Osteoblast (primary cell): ENCODE results near the gene CCDC192. TPM values are rescaled to one million over a fixed set of nuclear protein-coding genes. Genes with fewer than 3 reads are reported as not detected.

ENCODE experiments used
- DNase-seq: peaks from one replicate; pipeline ENCODE4 v3.0.0; 2011; ENCODE audit warnings: low spot score, mixed read lengths; ENCODE audit not compliant: insufficient read length; ENCODE audit errors: missing footprints
- H2AFZ ChIP-seq: 2 replicates; pipeline ENCODE4 v1.6.0; 2011; ENCODE audit warnings: mild to moderate bottlenecking, low read length
- H3K27ac ChIP-seq: 2 replicates; pipeline ENCODE4 v1.5.1; 2011; ENCODE audit warnings: mild to moderate bottlenecking, low read depth, low read length, moderate library complexity
- H3K27me3 ChIP-seq: 2 replicates; pipeline ENCODE4 v1.6.0; 2012; ENCODE audit warnings: mild to moderate bottlenecking, control low read depth, inconsistent platforms, low read length, moderate library complexity; ENCODE audit not compliant: insufficient read depth
- H3K36me3 ChIP-seq: 2 replicates; pipeline ENCODE4 v1.5.1; 2011; ENCODE audit warnings: mild to moderate bottlenecking, low read length, control low read depth, moderate library complexity; ENCODE audit not compliant: insufficient read depth
- H3K4me1 ChIP-seq: 2 replicates; pipeline ENCODE4 v1.5.1; 2011; ENCODE audit warnings: mild to moderate bottlenecking, low read length, control low read depth, moderate library complexity; ENCODE audit not compliant: insufficient read depth
- H3K4me2 ChIP-seq: 2 replicates; pipeline ENCODE4 v1.6.0; 2011; ENCODE audit warnings: mild to moderate bottlenecking, low read length; ENCODE audit not compliant: insufficient read depth
- H3K4me3 ChIP-seq: fragments of 200-600 bp; sonication (generic); 3 replicates; pipeline ENCODE4 v1.5.1; 2012; ENCODE audit warnings: mild to moderate bottlenecking, low read length, inconsistent platforms; ENCODE audit not compliant: insufficient read depth
- H3K79me2 ChIP-seq: 2 replicates; pipeline ENCODE4 v1.6.0; 2012; ENCODE audit warnings: mild to moderate bottlenecking, low read length, control low read depth, inconsistent platforms; ENCODE audit not compliant: insufficient read depth
- H3K9me3 ChIP-seq: 2 replicates; pipeline ENCODE4 v1.5.1; 2011; ENCODE audit warnings: low read depth, low read length, control low read depth
- H4K20me1 ChIP-seq: 2 replicates; pipeline ENCODE4 v1.6.0; 2012; ENCODE audit warnings: mild to moderate bottlenecking, low read length, control low read depth; ENCODE audit not compliant: insufficient read depth
- CTCF ChIP-seq: IDR thresholded peaks from 2 replicates; pipeline ENCODE4 v1.5.1; 2011; ENCODE audit warnings: mild to moderate bottlenecking, low read depth, low read length, moderate library complexity; ENCODE audit errors: extremely low read depth
- total RNA-seq: library from RNA; depleted of rRNA; stranded (reverse); fragments of >200 nt; gene quantifications from 2 replicates; pipeline ENCODE4 v1.2.3, GENCODE V29; 2012

Gene CCDC192
- total RNA-seq, 1 donor, result not detected

DNA sequence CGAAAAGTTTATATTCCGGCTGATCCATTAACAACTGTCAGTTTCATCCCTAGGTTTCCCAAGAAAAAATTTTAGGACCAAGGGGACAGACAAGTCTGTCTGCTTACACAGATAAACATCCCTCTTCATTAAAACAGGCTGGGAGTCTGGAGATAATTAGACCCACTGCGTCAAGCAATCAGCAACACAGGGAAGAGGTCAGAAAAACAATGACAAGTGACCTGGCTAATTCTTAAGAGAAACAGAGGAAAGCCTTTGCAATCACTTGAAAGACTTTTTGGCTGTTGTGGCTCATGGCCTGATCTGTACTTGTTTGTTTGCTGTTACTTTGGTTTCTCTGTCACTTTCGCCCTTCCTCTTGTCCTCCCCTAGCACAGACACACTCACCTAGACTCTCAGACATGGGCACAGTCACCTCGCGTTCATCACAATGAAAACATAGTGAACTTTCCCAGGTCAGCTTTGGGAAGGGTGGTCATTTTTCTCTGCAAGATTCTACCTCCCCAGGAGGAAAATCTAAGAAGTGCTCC is 2.9 kb upstream of the CCDC192 start:
- Histone ChIP-seq H3K4me1 (peaks cover 8% of the 10 kb centered on the region), H3K4me2 (no peak overlapping the region), H4K20me1 (no peaks in the 10 kb centered on the region), H3K79me2 (no peaks in the 10 kb centered on the region), H3K36me3 (no peaks in the 10 kb centered on the region), H3K4me3 (no peak overlapping the region), H3K27me3 (no peaks in the 10 kb centered on the region), H2AFZ (no peak overlapping the region), H3K9me3 (no peaks in the 10 kb centered on the region), H3K27ac (no peak overlapping the region)
- DNase-seq, result peak; percentile 19
- TF ChIP-seq CTCF, result no peak

DNA sequence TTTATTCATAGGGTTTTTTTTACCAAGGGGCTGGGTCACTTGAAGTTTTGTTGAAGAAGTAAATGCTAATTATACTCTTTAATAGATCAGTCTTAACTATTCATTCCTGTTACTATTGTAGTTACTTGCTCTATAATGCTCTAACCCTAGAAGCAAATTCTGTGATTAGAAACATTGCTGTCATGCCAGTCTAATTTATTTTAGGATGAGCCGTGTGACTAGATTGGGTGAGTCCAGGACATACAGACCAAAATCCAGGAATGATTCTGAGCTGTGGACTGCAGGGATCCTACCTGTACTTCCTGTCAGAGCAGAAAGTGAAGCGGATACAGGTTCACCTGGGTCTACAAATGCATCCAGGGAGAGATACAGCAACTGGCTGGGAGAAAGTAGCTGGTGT is 757 bp upstream of the CCDC192 start:
- H3K27ac ChIP-seq, result no peak overlapping the region
- H2AFZ ChIP-seq, result no peak overlapping the region
- no peaks in the 10 kb centered on the region for H4K20me1 ChIP-seq
- DNase-seq, result peak; percentile 13
- TF ChIP-seq CTCF, result no peak
- no peaks in the 10 kb centered on the region for H3K79me2 ChIP-seq
- peaks cover 3% of the 10 kb centered on the region for H3K4me1 ChIP-seq
- H3K9me3 ChIP-seq, result no peaks in the 10 kb centered on the region
- H3K27me3 ChIP-seq, result no peaks in the 10 kb centered on the region
- H3K4me3 ChIP-seq, result no peak overlapping the region
- no peaks in the 10 kb centered on the region for H3K36me3 ChIP-seq
- H3K4me2 ChIP-seq, result no peak overlapping the region

DNA sequence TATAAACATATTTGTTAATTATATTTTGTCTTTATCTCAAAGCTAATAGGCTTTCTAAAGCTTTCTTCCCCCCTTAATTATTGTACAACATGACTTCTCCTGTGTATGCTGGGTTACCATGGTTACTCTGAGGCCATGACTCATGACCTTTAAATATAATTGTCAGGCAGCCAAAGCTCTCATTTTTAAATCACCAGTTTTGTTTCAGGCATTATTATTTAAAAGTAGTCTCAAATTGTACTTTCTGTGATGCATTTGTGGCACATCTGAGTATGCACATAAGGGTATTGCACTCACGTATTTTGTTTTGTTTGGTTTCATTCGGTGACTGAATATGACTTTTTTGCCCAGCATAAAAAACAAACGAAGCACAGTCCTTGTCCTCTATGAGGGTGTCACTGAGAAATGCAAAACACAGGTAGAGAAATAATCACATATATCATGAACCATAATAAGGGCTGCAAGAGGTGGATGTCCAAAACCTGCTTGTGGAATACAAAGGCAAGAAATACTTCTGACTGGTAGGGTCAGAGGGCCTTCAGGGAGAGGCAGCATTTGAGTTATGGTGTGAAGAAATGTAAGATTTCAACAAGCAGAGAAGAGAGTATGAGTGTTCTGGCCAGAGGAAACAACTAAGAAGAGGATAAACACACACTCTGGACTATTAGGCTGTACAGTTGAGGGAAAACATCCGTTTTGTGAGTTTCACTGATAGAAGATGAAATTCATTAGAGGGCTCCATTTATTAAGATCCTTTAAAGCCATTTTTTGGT is 2.1 kb downstream of the CCDC192 start:
- no peaks in the 10 kb centered on the region for H4K20me1 ChIP-seq

More for the DNA sequence above, 2.1 kb downstream of the CCDC192 start:
- no peak overlapping the region for H3K4me3 ChIP-seq
- H3K4me2 ChIP-seq, result peak overlapping the region; percentile 2
- peak; percentile 74 for DNase-seq
- no peak for TF ChIP-seq CTCF
- H3K36me3 ChIP-seq, result no peaks in the 10 kb centered on the region
- H3K4me1 ChIP-seq, result peaks cover 3% of the 10 kb centered on the region
- H3K27me3 ChIP-seq, result peaks cover 5% of the 10 kb centered on the region
- no peaks in the 10 kb centered on the region for H3K9me3 ChIP-seq
- no peak overlapping the region for H3K27ac ChIP-seq
- no peaks in the 10 kb centered on the region for H3K79me2 ChIP-seq
- H2AFZ ChIP-seq, result no peak overlapping the region
